K562 (cell line): ENCODE data around the gene NAA40. TPM values are rescaled to one million over a fixed set of nuclear protein-coding genes. Genes with fewer than 3 reads are reported as not detected.
A peak's percentile ranks its signal among the peaks of the same experiment; 100 is the strongest.

ENCODE experiments used
- ATAC-seq: fragments of 200-7000 bp; cut with Tn5 transposase; 3 replicates; pipeline ENCODE4 v1.9.1; 2020; ENCODE audit warnings: moderate library complexity
- BruUV-seq: library from RNA; stranded (reverse); fragments of 400-500 nt; replicated peaks from 2 replicates; lab custom pipeline; 2021; lab: Mats Ljungman, UMichigan
- CTCF ChIA-PET: fragments of 300-600 bp; formaldehyde crosslinking; extraction: SDS; loops from one replicate; lab custom pipeline; 2021; ENCODE audit warnings: low intra/inter-chr PET ratio; lab: Yijun Ruan, JAX
- POLR2A ChIA-PET: fragments of 300-600, 350-650 bp; sonication (Branson Sonifier 250); formaldehyde crosslinking; extraction: SDS; loops from one replicate; lab custom pipeline; 2021; ENCODE audit warnings: antibody characterized with exemption, inconsistent platforms; lab: Yijun Ruan, JAX
- DNase-seq, 4 experiments: peaks; one replicate each; pipeline versions ENCODE4 v3.0.0 to v3.0.0-alpha.2; 2011 to 2018; ENCODE audit warnings: low spot score in 3 of 4, mixed read lengths in 3 of 4; ENCODE audit errors: extremely low read depth in 1 of 4
- FAIRE-seq: peaks from 2 replicates; lab custom pipeline; 2011; peaks lifted over from hg19 to GRCh38; lab: Jason Lieb, UNC
- H2AFZ ChIP-seq: 2 replicates; pipeline ENCODE4 v1.6.0; 2011; ENCODE audit warnings: low read depth, low read length, control low read depth, inconsistent platforms
- H3K27ac ChIP-seq: fragments of 200-600 bp; 3 replicates; pipeline ENCODE4 v1.8.0; 2011; ENCODE audit warnings: low read depth, mild to moderate bottlenecking, control low read depth, inconsistent platforms, low read length, moderate library complexity, mixed read lengths; ENCODE audit errors: extremely low read depth
- H3K27me3 ChIP-seq, 2 experiments: fragments of 300-600 bp in 1 of 2; 2 replicates in 1 of 2; 3 replicates in 1 of 2; pipeline versions ENCODE4 v1.6.0 to v1.8.0; 2011; ENCODE audit warnings: inconsistent platforms in 2 of 2, low read length in 2 of 2, mild to moderate bottlenecking in 1 of 2, mixed read lengths in 1 of 2, moderate library complexity in 1 of 2; ENCODE audit not compliant: control insufficient read depth in 2 of 2, insufficient read depth in 2 of 2
- H3K36me3 ChIP-seq: fragments of 300-600 bp; 3 replicates; pipeline ENCODE4 v1.8.0; 2011; ENCODE audit warnings: mild to moderate bottlenecking, low read length, inconsistent platforms; ENCODE audit not compliant: control insufficient read depth, insufficient read depth
- H3K4me1 ChIP-seq, 2 experiments: fragments of 200-600 bp in 1 of 2; replicated peaks in 1 of 2; 2 replicates in 1 of 2; 3 replicates in 1 of 2; pipeline versions ENCODE4 v1.5.1 to v1.8.0; 2011; ENCODE audit warnings: inconsistent platforms in 2 of 2, low read length in 2 of 2, mild to moderate bottlenecking in 1 of 2, mixed read lengths in 1 of 2, moderate library complexity in 1 of 2; ENCODE audit not compliant: control insufficient read depth in 2 of 2, insufficient read depth in 2 of 2
- H3K4me2 ChIP-seq: 2 replicates; pipeline ENCODE4 v1.6.1; 2011; ENCODE audit warnings: low read length, control low read depth, inconsistent platforms, mixed read lengths; ENCODE audit not compliant: insufficient read depth
- H3K4me3 ChIP-seq: fragments of 200-600 bp; sonication (generic), shearing (Covaris generic); 2 replicates; pipeline ENCODE4 v1.5.1; 2016; ENCODE audit warnings: control low read depth, inconsistent platforms
- H3K79me2 ChIP-seq: fragments of 200-600 bp; 3 replicates; pipeline ENCODE4 v1.8.0; 2011; ENCODE audit warnings: low read length, inconsistent platforms; ENCODE audit not compliant: control insufficient read depth, insufficient read depth
- H3K9ac ChIP-seq, 2 experiments: 2 replicates each; pipeline versions ENCODE4 v1.6.0 to v1.6.1; 2011; ENCODE audit warnings: low read depth in 2 of 2, low read length in 2 of 2, control low read depth in 1 of 2, inconsistent platforms in 1 of 2, mild to moderate bottlenecking in 1 of 2, mixed read lengths in 1 of 2; ENCODE audit not compliant: insufficient read depth in 1 of 2
- H3K9me1 ChIP-seq: one replicate; pipeline ENCODE4 v1.6.0; 2011; ENCODE audit warnings: inconsistent platforms, mild to moderate bottlenecking, low read length, moderate library complexity; ENCODE audit not compliant: control insufficient read depth, insufficient read depth
- H3K9me3 ChIP-seq: replicated peaks from 2 replicates; pipeline ENCODE4 v1.5.1; 2011; ENCODE audit warnings: low read depth, low read length, inconsistent platforms; ENCODE audit not compliant: control insufficient read depth, insufficient read depth
- H4K20me1 ChIP-seq: replicated peaks from 2 replicates; pipeline ENCODE4 v1.6.1; 2011; ENCODE audit warnings: low read length, inconsistent platforms, mixed read lengths; ENCODE audit not compliant: control insufficient read depth, insufficient read depth
- ARID1B ChIP-seq: fragments of 450-650 bp; IDR thresholded peaks from 2 replicates; pipeline ENCODE4 v1.6.1; 2016; ENCODE audit warnings: antibody characterized with exemption, mild to moderate bottlenecking, inconsistent platforms
- BCL6 ChIP-seq: fragments of 250-450 bp; sonication (Bioruptor Pico); IDR thresholded peaks from 2 replicates; pipeline ENCODE4 v1.4.0; 2020
- E2F6 ChIP-seq, 2 experiments: IDR thresholded peaks; 2 replicates each; pipeline ENCODE4 v1.6.1; 2011; ENCODE audit warnings: borderline replicate concordance in 1 of 2, control low read depth in 1 of 2, low read depth in 1 of 2, low read length in 1 of 2, mild to moderate bottlenecking in 1 of 2, mixed read lengths in 1 of 2, moderate library complexity in 1 of 2; ENCODE audit not compliant: insufficient read depth in 1 of 2, insufficient read length in 1 of 2, poor library complexity in 1 of 2, severe bottlenecking in 1 of 2; ENCODE audit errors: extremely low read depth in 1 of 2
- ETS2 ChIP-seq: IDR thresholded peaks from 2 replicates; pipeline ENCODE4 v1.6.1; 2016; ENCODE audit warnings: borderline replicate concordance, missing genetic modification characterization, mild to moderate bottlenecking, moderate library complexity, missing compliant biosample characterization; ENCODE audit not compliant: poor library complexity, severe bottlenecking
- GABPA ChIP-seq: fragments of 200-800 bp; sonication (Bioruptor generic); conservative IDR thresholded peaks from 2 replicates; pipeline ENCODE4 v1.6.1; 2016; ENCODE audit warnings: low read depth, missing genetic modification characterization, missing compliant biosample characterization
- HNRNPK ChIP-seq: fragments of 200-400 bp; formaldehyde crosslinking; IDR thresholded peaks from one replicate; pipeline ENCODE4 v1.6.1; 2018; ENCODE audit warnings: mild to moderate bottlenecking, low read depth, low read length; ENCODE audit not compliant: poor library complexity, severe bottlenecking
- HNRNPL ChIP-seq: fragments of 200-400 bp; formaldehyde crosslinking; IDR thresholded peaks from 2 replicates; pipeline ENCODE4 v1.6.1; 2017; ENCODE audit warnings: low read depth, mild to moderate bottlenecking, low read length
- ILK ChIP-seq: fragments of 450-650 bp; IDR thresholded peaks from 2 replicates; pipeline ENCODE4 v1.6.1; 2016; ENCODE audit warnings: missing genetic modification characterization, low read depth, mild to moderate bottlenecking, missing compliant biosample characterization, moderate library complexity, borderline replicate concordance
- KLF1 ChIP-seq: fragments of 450-650 bp; IDR thresholded peaks from 2 replicates; pipeline ENCODE4 v1.6.1; 2016; ENCODE audit warnings: missing genetic modification characterization, missing compliant biosample characterization
- L3MBTL2 ChIP-seq: fragments of 450-650 bp; IDR thresholded peaks from 2 replicates; pipeline ENCODE4 v1.6.1; 2016; ENCODE audit warnings: mild to moderate bottlenecking, moderate library complexity
- POLR2A ChIP-seq: fragments of 450-650 bp; conservative IDR thresholded peaks from 2 replicates; pipeline ENCODE4 v1.6.1; 2016
- POLR2AphosphoS2 ChIP-seq: IDR thresholded peaks from 2 replicates; pipeline ENCODE4 v1.6.1; 2012; ENCODE audit warnings: low read length, improper control_type of control experiment
- POLR2G ChIP-seq: fragments of 200-400 bp; formaldehyde crosslinking; IDR thresholded peaks from 2 replicates; pipeline ENCODE4 v1.6.1; 2017; ENCODE audit warnings: low read depth, mild to moderate bottlenecking, antibody characterized with exemption, low read length, moderate library complexity
- POLR3G ChIP-seq: IDR thresholded peaks from 2 replicates; pipeline ENCODE4 v1.6.1; 2011; ENCODE audit not compliant: insufficient read length, insufficient replicate concordance; ENCODE audit errors: extremely low read depth
- RREB1 ChIP-seq: fragments of 250-450 bp; sonication (Bioruptor Pico); IDR thresholded peaks from 2 replicates; pipeline ENCODE4 v1.4.0; 2020
- WGBS: fragments of 100-300 bp; shearing (Covaris generic); methylation state at CpG from one replicate; pipeline ENCODE4 v1.1.6; 2016; ENCODE audit warnings: low coverage, mixed read lengths; ENCODE audit not compliant: insufficient coverage; ENCODE audit errors: missing lambda C conversion rate; 5-methylcytosine and 5-hydroxymethylcytosine counted together
- in situ Hi-C: fragments of 300-500 bp; cut with MboI; formaldehyde crosslinking; loops from 4 replicates; pipeline ENCODE4 v1.15.0; 2018; ENCODE audit warnings: inconsistent platforms, mixed read lengths
- intact Hi-C: fragments of 100-400 bp; cut with micrococcal nuclease; formaldehyde crosslinking; loops from 2 replicates; pipeline ENCODE4 v1.14.2; 2022
- polyA plus RNA-seq, 8 experiments: library from polyadenylated mRNA; depleted of rRNA in 4 of 8; stranded (reverse) in 5 of 8; unstranded in 3 of 8; fragments of >200 nt; fragmentation: Nextera tagmentation in 2 of 8; fragmentation: Illumina TruSeq in 1 of 8; extraction: Ambion mirVana in 2 of 8; extraction: Trizol in 1 of 8; gene quantifications; 2 replicates each; pipeline versions ENCODE4 v1.2.1 to v1.2.3, GENCODE V29; 2011 to 2014; ENCODE audit warnings: inconsistent platforms in 1 of 8, missing spikeins in 1 of 8
- total RNA-seq, 7 experiments: library from RNA; depleted of rRNA in 6 of 7; stranded (reverse); fragments of >200 nt in 6 of 7; fragmentation: Illumina TruSeq in 2 of 7; extraction: Trizol in 2 of 7; gene quantifications; 2 replicates each; pipeline versions ENCODE4 v1.2.1 to v1.2.3, GENCODE V29; 2011 to 2021; ENCODE audit warnings: low replicate concordance in 1 of 7

NAA40 gene
- total and polyA plus RNA-seq, 9 of the 15 experiments (the other 6 are each of a cell fraction or from before 2014, with no cell fraction given) = 6.2 to 39.0 (median 23.1) TPM

- no peak overlapping the region for H3K27ac ChIP-seq
- H3K4me1 ChIP-seq = peaks cover 6 to 53% of the 10 kb centered on the region in 2 experiments; a peak in 3 of 5 replicates
- peaks cover 36% of the 10 kb centered on the region; the same call in 2 of the 3 replicates for H3K36me3 ChIP-seq
- no peak for ATAC-seq
- WGBS = 81% methylated on average over 8 of the region's 8 CpGs
- no peak overlapping the region for H3K9ac ChIP-seq
- in situ Hi-C loops = no loop called here
- no peak overlapping the region for H2AFZ ChIP-seq
- H3K4me3 ChIP-seq = no peak overlapping the region
- H3K4me2 ChIP-seq = no peak overlapping the region
- no peak for FAIRE-seq
- CTCF ChIA-PET = no interaction called here
- no peaks in the 10 kb centered on the region for H3K9me1 ChIP-seq
- POLR2A ChIA-PET = interaction anchor here (0.6 kb wide), 1 partner anchor 103 kb away, joined by 3 read pairs; no protein-coding TSS in a partner anchor
- H3K27me3 ChIP-seq = no peaks in the 10 kb centered on the region
- no peak for DNase-seq
- no peaks in the 10 kb centered on the region for H4K20me1 ChIP-seq
- H3K9me3 ChIP-seq = no peaks in the 10 kb centered on the region
- intact Hi-C loops = no loop called here
- H3K79me2 ChIP-seq = no peaks in the 10 kb centered on the region
- BruUV-seq = no TSS peak
- no peak for TF ChIP-seq BCL6
- no peak for TF ChIP-seq E2F6 (IDR thresholded peaks at IDR 0.05; ENCODE audit: borderline replicate concordance in 1 of 2, extremely low read depth in 1 of 2, insufficient read depth in 1 of 2, insufficient read length in 1 of 2, low read depth in 1 of 2, low read length in 1 of 2, poor library complexity in 1 of 2, severe bottlenecking in 1 of 2)
- TF ChIP-seq KLF1 (tag) = no peak
- no peak for TF ChIP-seq HNRNPK
- TF ChIP-seq HNRNPL = no peak
- TF ChIP-seq POLR2A = 0 out of 2 replicates have a peak, but pooled peaks have one; percentile 17
- TF ChIP-seq POLR3G = no peak
- TF ChIP-seq POLR2AphosphoS2 = 0 out of 2 replicates have a peak, but pooled peaks have one; percentile 34
- TF ChIP-seq ETS2 (tag) = no peak
- TF ChIP-seq POLR2G = peak; percentile 56; the same call in 1 of the 2 replicates
- no peak for TF ChIP-seq RREB1 (CRISPR knock-in tag)
- no peak for TF ChIP-seq GABPA (tag)
- no peak for TF ChIP-seq ARID1B
- no peak for TF ChIP-seq ILK
- no peak for TF ChIP-seq L3MBTL2
Observed at GRCh38 chr11:63911440-63911839, 27.4 kb upstream of the NAA40 start.
